PC-9 (cell line): ENCODE results near the gene ZNF423.

Experiments
- CTCF ChIP-seq: fragments of 200-600 bp; sonication (generic); conservative IDR thresholded peaks from 2 replicates; pipeline ENCODE4 v1.6.1; 2017; ENCODE audit warnings: mixed run types, antibody characterized with exemption, mild to moderate bottlenecking, moderate library complexity
- EZH2 ChIP-seq: fragments of 200-600 bp; sonication (generic); IDR thresholded peaks from 2 replicates; pipeline ENCODE4 v1.8.0; 2017; ENCODE audit warnings: antibody characterized with exemption, low read depth

GRCh38 chr16:49766225-49766624 lies 89.7 kb downstream of the ZNF423 start:
- no peak for TF ChIP-seq CTCF
- no peak for TF ChIP-seq EZH2
